GM21360 (cell line): ENCODE measurements around the gene SRL.

Source experiments
- ATAC-seq: cut with Tn5 transposase; IDR thresholded peaks from one replicate; pipeline ENCODE4 v1.9.1; 2021; ENCODE audit warnings: mild to moderate bottlenecking, moderate library complexity; ENCODE audit not compliant: unreplicated experiment

Gene SRL

GRCh38 chr16:4241928-4242283 lies at the start of gene SRL:
SRL (minus strand) TSS chr16:4242080; CDS start chr16:4242067, 13 bp downstream.
- no peak for ATAC-seq

GRCh38 chr16:4290236-4290830 lies 48.5 kb upstream of the SRL start:
- ATAC-seq = no peak

- peak; percentile 59 for ATAC-seq
Measured at GRCh38 chr16:4288148-4288921, 46.5 kb upstream of the SRL start.

- no peak for ATAC-seq
Measured at GRCh38 chr16:4285167-4285566, 43.3 kb upstream of the SRL start.

- no peak for ATAC-seq
Measured at GRCh38 chr16:4283939-4284338, 42.1 kb upstream of the SRL start.

GRCh38 chr16:4283441-4283840 lies 41.6 kb upstream of the SRL start:
- no peak for ATAC-seq

- ATAC-seq = no peak
Measured at GRCh38 chr16:4280625-4281024, 38.7 kb upstream of the SRL start.

GRCh38 chr16:4277987-4278513 lies 36.2 kb upstream of the SRL start:
- ATAC-seq = no peak

GRCh38 chr16:4275861-4276260 lies 34.0 kb upstream of the SRL start:
- no peak for ATAC-seq

- ATAC-seq = no peak
Measured at GRCh38 chr16:4273858-4274311, 32.0 kb upstream of the SRL start.

GRCh38 chr16:4272114-4272956 lies 30.5 kb upstream of the SRL start:
- ATAC-seq = peak; percentile 15

- ATAC-seq = peak; percentile 46
Measured at GRCh38 chr16:4271176-4272113, 29.6 kb upstream of the SRL start.

- ATAC-seq = no peak
Measured at GRCh38 chr16:4270595-4270994, 28.7 kb upstream of the SRL start.

GRCh38 chr16:4270091-4270490 lies 28.2 kb upstream of the SRL start:
- no peak for ATAC-seq

GRCh38 chr16:4266372-4266771 lies 24.5 kb upstream of the SRL start:
- no peak for ATAC-seq

GRCh38 chr16:4265676-4266075 lies 23.8 kb upstream of the SRL start:
- no peak for ATAC-seq

- ATAC-seq = no peak
Measured at GRCh38 chr16:4264546-4264945, 22.7 kb upstream of the SRL start.

GRCh38 chr16:4263504-4264436 lies 21.9 kb upstream of the SRL start:
- ATAC-seq = no peak

- ATAC-seq = no peak
Measured at GRCh38 chr16:4262303-4262835, 20.5 kb upstream of the SRL start.
